ENCODE data around the gene IL3RA.
"Not testable (repeated sequence)": the region's sequence is repeated elsewhere in the genome, so short reads cannot be mapped to it uniquely, and the experiment has no call there.

Gene IL3RA

GRCh38 chrX:1336331-1336943 lies at the start of gene IL3RA:
IL3RA (plus strand) TSS chrX:1336785; CDS start chrX:1341766, 4,981 bp downstream.
- DNase-seq: no peak

DNA sequence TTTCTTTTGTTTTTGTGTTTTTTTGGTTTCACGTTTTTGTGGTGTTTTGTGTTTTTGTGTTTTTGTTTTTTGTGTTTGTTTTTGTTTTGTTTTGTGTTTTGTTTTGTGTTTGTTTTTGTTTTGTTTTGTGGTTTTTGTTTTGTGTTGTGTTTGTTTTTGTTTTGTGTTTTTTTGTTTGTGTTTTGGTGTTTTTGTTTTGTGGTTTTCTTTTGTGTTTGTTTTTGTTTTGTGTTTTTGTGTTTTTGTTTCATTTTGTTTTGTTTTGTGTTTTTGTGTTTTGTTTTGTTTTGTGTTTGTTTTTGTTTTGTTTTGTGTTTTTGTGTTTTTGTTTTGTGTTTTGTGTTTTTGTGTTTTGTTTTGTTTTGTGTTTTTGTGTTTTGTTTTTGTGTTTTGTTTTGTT lies 47.0 kb upstream of the IL3RA start:
- no peak for DNase-seq

DNA sequence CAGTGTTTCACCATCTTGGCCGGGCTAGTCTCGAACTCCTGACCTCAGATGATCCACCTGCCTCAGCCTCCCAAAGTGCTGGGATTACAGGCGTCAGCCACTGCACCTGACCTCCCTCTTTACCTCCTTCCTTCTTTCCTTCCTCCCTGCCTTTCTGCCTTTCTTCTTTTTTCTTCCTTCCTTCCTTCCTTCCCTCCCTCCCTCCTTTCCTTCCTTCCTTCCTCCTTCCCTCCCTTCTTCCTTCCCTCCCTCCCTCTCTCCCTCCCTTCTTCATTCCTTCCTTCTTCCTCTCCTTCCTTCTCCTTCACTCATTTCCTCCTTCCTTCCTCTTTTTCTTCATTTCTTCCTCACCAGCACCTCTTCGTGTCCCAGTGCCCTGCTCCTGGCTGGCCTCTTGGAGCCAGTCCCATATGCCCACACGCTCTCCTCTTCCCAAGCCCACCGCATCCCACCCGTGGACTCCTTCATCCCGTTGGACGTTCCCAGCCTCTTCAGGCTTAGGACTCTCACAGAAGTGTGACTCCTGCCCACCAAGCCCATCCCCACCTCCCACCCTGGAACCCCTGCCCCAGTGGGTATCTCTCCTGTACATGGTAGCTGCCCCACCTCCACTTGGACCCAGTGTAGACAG lies 45.4 kb upstream of the IL3RA start:
- DNase-seq: no peak

DNA sequence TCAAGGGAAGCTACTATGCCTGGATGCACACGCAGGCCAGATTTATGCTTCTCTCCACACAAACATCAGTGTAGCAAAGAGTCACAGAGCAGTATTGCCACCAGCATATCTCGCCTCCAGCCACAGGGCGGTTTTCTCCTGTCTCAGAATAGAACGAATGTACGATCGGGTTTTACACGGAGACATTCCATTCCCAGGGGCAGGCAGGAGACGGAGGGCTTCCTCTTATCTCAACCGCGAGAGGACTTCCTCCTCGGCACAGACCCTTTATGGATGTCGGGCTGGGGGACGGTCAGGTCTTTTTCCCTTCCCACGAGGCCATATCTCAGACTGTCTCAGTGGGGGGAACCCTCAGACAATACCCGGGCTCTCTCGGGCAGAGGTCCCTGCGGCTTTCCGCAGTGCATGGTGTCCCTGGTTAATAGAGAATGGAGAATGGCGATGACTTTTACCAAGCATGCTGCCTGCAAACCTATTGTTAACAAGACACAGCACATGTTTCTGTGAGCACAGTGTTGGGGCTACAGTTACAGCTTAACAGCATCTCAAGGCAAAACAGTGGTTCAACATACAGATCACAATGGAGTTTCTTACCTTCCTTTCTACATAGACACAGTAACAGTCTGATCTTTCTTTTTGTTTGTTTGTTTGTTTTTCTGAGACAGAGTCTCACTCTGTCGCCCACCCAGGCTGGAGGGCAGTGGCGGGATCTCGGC lies 43.9 kb upstream of the IL3RA start:
- DNase-seq: no peak

DNA sequence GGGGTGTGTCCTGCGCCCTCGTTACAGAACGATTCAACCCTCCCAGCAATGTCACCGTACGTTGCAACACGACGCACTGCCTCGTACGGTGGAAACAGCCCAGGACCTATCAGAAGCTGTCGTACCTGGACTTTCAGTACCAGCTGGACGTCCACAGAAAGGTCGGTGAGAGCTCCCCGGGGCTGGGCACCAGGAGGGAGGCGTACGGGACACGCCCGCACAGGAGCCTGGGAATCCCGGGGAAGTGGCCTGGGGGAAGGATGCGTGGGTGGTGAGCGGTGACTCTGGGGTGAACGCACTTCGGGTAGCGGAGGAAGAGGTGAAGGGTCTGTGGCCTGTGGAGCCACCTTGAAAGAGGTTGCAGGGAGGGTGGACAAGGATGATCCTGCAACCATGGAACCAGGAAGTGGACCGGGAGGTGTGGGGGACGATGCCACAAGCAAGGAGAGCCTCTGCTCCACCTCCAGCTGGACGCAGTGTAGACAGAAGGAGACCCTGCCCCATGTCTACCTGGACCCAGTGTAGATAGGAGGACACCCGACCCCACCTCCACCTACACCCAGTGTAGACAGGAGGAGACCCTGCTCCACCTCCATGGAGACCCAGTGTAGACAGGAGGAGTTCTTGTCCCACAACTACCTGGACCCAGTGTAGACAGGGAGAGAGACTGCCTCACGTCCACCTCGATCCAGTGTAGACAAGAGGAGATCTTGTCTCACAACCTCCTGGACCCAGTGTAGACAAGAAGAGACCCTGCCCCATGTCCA lies 42.1 kb upstream of the IL3RA start:
- no peak for DNase-seq

GRCh38 chrX:1295550-1295949 lies 41.0 kb upstream of the IL3RA start:
- no peak for DNase-seq

GRCh38 chrX:1297591-1297990 lies 39.0 kb upstream of the IL3RA start:
- not testable (repeated sequence) for DNase-seq

GRCh38 chrX:1300449-1300848 lies 36.1 kb upstream of the IL3RA start:
- DNase-seq: no peak

GRCh38 chrX:1305411-1305810 lies 31.2 kb upstream of the IL3RA start:
- DNase-seq: no peak

DNA sequence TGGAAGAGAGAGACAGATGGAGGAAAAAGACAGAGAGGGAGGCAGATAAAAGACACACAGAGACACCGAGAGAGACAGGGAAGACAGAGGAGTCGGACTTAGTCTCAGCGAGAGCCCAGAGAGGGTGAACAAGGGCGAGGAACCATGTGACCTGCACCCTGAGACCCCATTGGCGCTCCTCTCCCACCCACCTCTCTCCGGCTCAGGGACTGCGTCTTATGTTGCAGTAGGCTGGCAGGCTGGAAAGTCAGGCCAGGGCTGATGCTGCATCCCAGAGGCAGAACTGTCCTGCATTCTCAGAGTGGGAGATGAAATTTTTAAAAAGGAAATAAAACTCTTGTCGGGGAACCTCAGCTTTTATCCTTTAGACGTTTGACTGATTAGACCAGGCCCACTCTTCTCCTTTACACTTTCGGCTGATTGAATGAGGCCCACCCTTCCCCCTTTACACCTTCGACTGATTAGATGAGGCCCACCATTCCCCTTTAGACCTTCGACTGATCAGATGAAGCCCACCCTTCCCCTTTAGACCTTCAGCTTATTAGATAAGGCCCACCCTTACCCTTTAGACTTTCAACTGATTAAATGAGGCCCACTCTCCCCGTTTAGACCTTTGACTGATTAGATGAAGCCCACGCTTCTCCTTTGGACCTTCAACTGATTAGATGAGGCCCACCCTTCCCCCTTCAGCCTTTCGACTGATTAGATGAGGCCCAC lies 29.5 kb upstream of the IL3RA start:
- DNase-seq: no peak

DNA sequence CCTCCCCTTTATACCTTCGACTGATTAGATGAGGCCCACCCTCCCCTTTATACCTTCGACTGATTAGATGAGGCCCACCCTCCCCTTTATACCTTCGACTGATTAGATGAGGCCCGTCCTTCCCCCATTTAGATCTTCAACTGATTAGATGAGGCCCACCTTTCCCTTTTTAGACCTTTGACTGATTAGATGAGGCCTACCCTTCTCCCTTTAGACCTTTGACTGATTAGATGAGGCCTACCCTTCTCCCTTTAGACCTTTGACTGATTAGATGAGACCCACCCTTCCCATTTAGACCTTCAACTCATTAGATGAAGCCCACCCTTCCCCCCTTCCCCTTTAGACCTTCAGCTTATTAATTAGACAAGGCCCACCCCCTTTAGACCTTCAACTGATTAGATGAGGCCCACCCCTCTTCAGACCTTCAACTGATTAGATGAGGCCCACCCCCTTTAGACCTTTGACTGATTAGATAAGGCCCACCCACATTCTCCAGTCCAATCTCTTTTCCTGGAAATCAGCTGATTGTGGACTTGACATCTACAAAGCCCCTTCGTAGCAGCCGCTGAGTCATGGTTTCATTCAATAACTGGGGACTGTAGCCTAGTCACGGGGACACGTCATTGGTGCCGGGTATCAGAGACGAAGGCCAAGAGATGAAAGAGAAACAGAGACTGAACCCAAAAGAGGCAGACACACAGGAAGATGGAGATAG lies 28.8 kb upstream of the IL3RA start:
- no peak for DNase-seq

DNA sequence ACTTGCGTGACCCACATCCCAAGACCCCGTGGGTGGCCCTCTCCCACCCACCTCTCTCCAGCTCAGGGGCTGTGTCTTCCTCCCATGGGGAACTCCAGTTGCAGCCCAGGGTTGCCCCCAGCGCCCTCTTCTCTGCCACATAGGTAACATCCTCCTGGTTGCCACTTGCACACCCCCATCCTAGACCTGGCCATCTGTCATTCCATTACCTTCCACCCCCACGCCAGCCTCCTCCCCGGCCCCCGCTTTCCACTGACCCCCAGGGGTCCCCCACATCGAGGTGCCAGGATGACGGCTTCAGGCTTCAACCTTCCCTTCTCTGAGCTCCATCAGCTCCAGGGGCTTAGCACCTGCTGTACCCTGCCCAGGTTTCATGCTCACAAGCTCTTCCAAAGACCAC lies 28.1 kb upstream of the IL3RA start:
- DNase-seq: no peak

DNA sequence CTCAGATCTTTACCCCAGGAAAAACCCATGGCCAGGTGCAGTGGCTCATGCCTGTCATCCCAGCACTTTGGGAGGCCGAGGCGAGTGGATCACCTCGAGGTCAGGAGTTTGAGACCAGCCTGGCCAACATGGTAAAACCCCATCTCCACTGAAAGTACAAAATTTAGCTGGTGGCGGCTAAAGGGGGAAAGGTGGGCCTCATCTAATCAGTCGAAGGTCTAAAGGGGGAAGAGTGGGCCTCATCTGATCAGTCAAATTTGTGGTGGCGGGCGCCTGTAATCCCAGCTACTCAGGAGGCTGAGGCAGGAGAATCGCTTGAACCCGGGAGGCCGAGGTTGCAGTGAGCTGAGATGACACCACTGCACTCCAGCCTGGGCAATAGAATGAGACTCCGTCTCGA lies 27.7 kb upstream of the IL3RA start:
- DNase-seq: not testable (repeated sequence)

GRCh38 chrX:1313788-1314187 lies 22.8 kb upstream of the IL3RA start:
- DNase-seq: no peak

- no peak for DNase-seq
Measured at GRCh38 chrX:1316527-1316926, 20.1 kb upstream of the IL3RA start.

- no peak for DNase-seq
Measured at GRCh38 chrX:1321674-1322073, 14.9 kb upstream of the IL3RA start.

DNA sequence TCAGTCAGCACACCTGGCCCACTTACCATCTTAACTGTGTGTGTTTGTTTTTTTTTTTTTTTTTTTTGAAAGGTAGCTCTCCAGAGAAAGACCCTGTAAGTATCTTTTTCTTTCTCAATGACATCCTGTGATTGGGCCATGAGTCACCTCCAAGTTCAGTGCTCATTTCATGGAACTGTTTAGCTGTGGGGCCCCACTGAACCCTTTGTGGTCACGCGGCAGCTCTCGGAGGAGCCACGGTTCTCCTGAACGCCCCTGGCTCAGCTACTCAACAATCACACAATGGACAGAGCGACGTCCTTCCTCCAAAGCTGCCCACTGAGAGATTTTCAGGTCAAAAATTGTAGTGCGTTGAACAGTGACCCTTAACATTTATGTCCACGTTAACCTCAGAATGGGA lies 14.2 kb upstream of the IL3RA start:
- DNase-seq: no peak

DNA sequence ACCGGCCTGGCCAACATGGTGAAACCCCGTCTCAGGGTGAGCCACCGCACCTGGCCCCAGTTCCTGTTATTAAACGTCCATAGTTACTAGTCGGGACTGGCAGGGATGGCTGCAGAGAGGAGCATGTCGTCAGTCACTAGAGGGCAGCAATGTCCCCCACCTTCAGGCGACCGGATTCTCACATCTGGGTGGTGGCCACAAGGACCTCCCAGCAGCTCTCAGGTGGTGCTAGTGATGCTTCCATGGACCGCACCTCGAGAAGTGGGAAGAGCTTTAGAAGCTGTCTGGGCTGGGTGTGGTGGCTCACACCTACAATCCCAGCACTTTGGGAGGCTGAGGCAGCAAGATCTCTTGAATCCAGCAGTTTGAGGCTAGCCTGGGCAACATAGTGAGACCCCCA lies 13.3 kb upstream of the IL3RA start:
- DNase-seq: peak; percentile 34

DNA sequence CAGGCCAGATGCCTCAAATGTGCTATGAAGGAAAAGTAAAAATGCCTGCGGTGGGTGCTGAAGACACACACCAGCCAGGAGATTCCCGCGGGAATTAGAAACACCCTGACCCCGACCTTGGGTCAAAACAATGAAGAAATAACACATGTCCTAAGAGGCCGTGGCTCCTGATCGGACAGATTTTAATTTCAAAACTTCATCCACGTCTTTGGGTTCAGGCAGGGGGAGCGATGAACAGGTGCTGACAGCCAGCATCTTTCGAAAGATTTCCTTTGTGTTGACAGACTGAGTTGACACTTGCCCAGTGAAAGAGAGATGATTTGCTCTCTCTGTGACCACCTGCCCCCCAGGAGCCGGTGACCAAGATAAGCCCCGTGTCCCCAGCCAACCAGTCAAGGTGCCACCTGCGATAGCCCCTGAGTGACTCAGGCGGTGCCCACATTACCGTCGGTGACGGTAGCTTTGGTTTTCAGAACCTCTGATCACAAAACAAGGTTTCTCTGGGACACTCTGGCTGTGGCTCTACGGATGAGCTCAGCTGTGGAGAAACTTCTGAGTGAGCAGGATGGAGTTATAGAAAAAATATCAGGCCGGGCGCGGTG lies 11.0 kb upstream of the IL3RA start:
- DNase-seq: no peak

DNA sequence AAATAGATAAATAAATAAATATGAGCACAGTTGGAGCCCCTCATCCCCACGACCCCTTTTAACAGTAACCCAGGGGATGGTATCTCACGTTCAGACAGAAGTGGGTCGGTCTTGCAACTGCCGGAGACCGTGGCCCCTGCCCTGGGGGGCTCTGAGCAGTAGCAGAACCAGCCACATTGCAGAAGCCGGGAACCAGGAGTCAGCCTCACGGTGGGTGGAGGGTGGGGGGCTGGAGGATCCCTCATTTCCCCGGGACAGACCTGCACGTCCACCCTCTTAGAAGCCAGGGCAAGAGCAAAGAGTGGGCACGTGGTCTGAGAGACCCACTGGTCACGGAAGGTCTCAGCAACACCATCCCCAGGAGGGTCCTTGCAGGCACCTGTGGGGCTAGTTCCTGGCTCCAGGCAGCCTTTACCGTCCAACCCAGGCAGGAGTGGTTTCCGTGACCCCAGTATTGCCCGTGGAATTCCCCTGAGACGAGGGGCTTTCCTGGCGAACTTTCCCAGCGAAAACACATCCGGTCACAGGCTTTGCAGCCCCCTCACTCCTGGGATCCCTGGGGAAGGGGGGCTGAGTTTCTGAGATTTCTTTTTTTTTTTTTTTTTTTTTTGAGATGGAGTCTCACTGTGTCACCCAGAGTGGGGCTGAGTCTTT lies 8.8 kb upstream of the IL3RA start:
- no peak for DNase-seq

DNA sequence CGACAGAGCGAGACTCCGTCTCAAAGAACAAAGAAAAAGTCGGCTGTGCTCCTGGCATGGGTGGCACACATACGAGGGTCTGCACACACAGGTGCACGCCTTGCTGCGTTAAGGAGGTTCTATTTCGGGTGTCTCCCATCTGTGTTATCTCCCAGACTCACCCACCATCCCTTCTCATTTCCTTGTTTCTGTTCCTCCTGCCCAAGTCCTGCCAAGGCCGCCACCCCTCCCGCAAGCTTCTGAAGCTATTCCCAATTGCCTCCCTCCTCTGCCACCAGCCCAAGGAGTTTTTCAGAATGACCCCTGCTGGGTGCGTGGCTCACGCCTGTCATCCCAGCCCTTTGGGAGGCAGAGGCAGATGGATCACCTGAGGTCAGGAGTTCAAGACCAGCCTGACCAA lies 6.0 kb upstream of the IL3RA start:
- DNase-seq: no peak

Measured in activated CD4-positive, CD25-positive, alpha-beta regulatory T cell treated with anti-CD3 and anti-CD28 coated beads, Interleukin-2, amount 50 U/mL, for 72 hours (primary cell).